ENCODE measurements around the gene POLA1. TPM values are rescaled to one million over a fixed set of nuclear protein-coding genes. Genes with fewer than 3 reads are reported as not detected.

POLA1 gene
- total and polyA plus RNA-seq, 7 donors: 3.5 to 9.4 (median 6.8) TPM

- ATAC-seq: no peak
- DNase-seq: no peak
- no peaks in the 10 kb centered on the region for H3K4me1 ChIP-seq
- WGBS, 3 donors: 86 to 94% (median 87%) methylated on average over 6 of the region's 6 CpGs
- H3K27me3 ChIP-seq (ENCODE audit: insufficient read depth in 3 of 3, low read length in 2 of 3): no peaks in the 10 kb centered on the region
- TF ChIP-seq CTCF (IDR thresholded peaks at IDR 0.05): no peak
- H3K4me3 ChIP-seq: no peak overlapping the region
- no peaks in the 10 kb centered on the region for H3K9me3 ChIP-seq
- H3K36me3 ChIP-seq (ENCODE audit: insufficient read depth in 1 of 2, low read depth in 1 of 2): peaks cover 0 to 39% of the 10 kb centered on the region in 2 donors
- intact Hi-C loops (cut with DNase I): no loop called here
- no peak overlapping the region for H3K27ac ChIP-seq
These were observed 39.2 kb downstream of the POLA1 start for GRCh38 chrX:24732766-24733500.

GRCh38 chrX:24741330-24741729, 47.6 kb downstream of the POLA1 start:
- no peak for TF ChIP-seq CTCF (IDR thresholded peaks at IDR 0.05)
- Histone ChIP-seq H3K36me3 (ENCODE audit: insufficient read depth in 1 of 2, low read depth in 1 of 2) (peaks cover 2 to 17% of the 10 kb centered on the region in 2 donors), H3K27me3 (ENCODE audit: insufficient read depth in 3 of 3, low read length in 2 of 3) (no peaks in the 10 kb centered on the region), H3K4me3 (no peak overlapping the region), H3K4me1 (no peaks in the 10 kb centered on the region), H3K9me3 (no peaks in the 10 kb centered on the region), H3K27ac (no peak overlapping the region)
- 51 to 78% (median 78%) methylated on average over 3 of the region's 3 CpGs for WGBS, 3 donors
- DNase-seq: no peak
- ATAC-seq: no peak
- intact Hi-C loops (cut with DNase I): no loop called here

- no peak for DNase-seq
- no peak overlapping the region for H3K4me3 ChIP-seq
- no peaks in the 10 kb centered on the region for H3K27me3 ChIP-seq (ENCODE audit: insufficient read depth in 3 of 3, low read length in 2 of 3)
- H3K36me3 ChIP-seq (ENCODE audit: insufficient read depth in 1 of 2, low read depth in 1 of 2): peaks cover 0 to 11% of the 10 kb centered on the region in 2 donors
- TF ChIP-seq CTCF (IDR thresholded peaks at IDR 0.05): no peak
- H3K9me3 ChIP-seq: no peaks in the 10 kb centered on the region
- H3K27ac ChIP-seq: no peak overlapping the region
- H3K4me1 ChIP-seq: no peaks in the 10 kb centered on the region
- intact Hi-C loops (cut with DNase I): no loop called here
- whole genome bisulfite sequencing, 3 donors: 78 to 83% (median 78%) methylated on average over 3 of the region's 3 CpGs
- no peak for ATAC-seq
These were observed 54.5 kb downstream of the POLA1 start for GRCh38 chrX:24748196-24748595.

GRCh38 chrX:24759786-24760185, 66.1 kb downstream of the POLA1 start:
- Histone ChIP-seq H3K27ac (peak overlapping the region; percentile 76), H3K27me3 (ENCODE audit: insufficient read depth in 3 of 3, low read length in 2 of 3) (no peaks in the 10 kb centered on the region), H3K4me3 (no peak overlapping the region), H3K9me3 (no peaks in the 10 kb centered on the region), H3K4me1 (peaks cover 7% of the 10 kb centered on the region), H3K36me3 (ENCODE audit: insufficient read depth in 1 of 2, low read depth in 1 of 2) (no peaks in the 10 kb centered on the region)
- no peak for TF ChIP-seq CTCF (IDR thresholded peaks at IDR 0.05)
- intact Hi-C loops (cut with DNase I): loop anchor here in 1 of 2 donors (10.0 kb wide), 1 partner anchor 255 kb away; the partner anchor contains the start of gene ARX
- 52 to 55% (median 55%) methylated on average over 2 of the region's 2 CpGs for WGBS, 3 donors
- ATAC-seq: no peak
- no peak for DNase-seq

All from psoas muscle (tissue), 8 donors.